Glutamatergic neuron (in vitro differentiated cells): ENCODE results near the gene CCL23. TPM values are rescaled to one million over a fixed set of nuclear protein-coding genes. Genes with fewer than 3 reads are reported as not detected.

ENCODE experiments used
- total RNA-seq: library from RNA; stranded (reverse); fragmentation: NEBNext Ultra II Directional; extraction: Animal tissue kit (Norgen Biotek cat#: 25700); gene quantifications from one replicate; pipeline ENCODE4 v1.2.1, GENCODE V29; 2021; ENCODE audit not compliant: unreplicated experiment

Gene CCL23
- total RNA-seq, 1 donor from 2014 or later, result not detected

Other genes starting within 250 kb of the CCL23 start
- gene MMP28, start 222.3 kb downstream of the CCL23 start, total RNA-seq, result 0.49 TPM
- gene TAF15, start 208.5 kb downstream of the CCL23 start, total RNA-seq, result 180 TPM
- not detected for gene HEATR9, start 149.1 kb downstream of the CCL23 start, total RNA-seq
- gene CCL5, start 137.6 kb downstream of the CCL23 start, total RNA-seq, result not detected
- not detected for gene RDM1, start 87.2 kb downstream of the CCL23 start, total RNA-seq
- not detected for gene LYZL6, start 74.3 kb downstream of the CCL23 start, total RNA-seq
- gene CCL16, start 36.5 kb downstream of the CCL23 start, total RNA-seq, result not detected
- gene CCL14, start 31.2 kb downstream of the CCL23 start, total RNA-seq, result not detected
- gene CCL15, start 16.4 kb downstream of the CCL23 start, total RNA-seq, result not detected
- not detected for gene CCL18, start 46.3 kb upstream of the CCL23 start, total RNA-seq
- gene CCL3, start 72.2 kb upstream of the CCL23 start, total RNA-seq, result not detected
- gene CCL4, start 85.9 kb upstream of the CCL23 start, total RNA-seq, result not detected
- 37.3 TPM for gene TBC1D3B, start 158.7 kb upstream of the CCL23 start, total RNA-seq
- gene CCL3L1, start 178.8 kb upstream of the CCL23 start, total RNA-seq, result 6.3 TPM
- not detected for gene CCL4L2, start 193.1 kb upstream of the CCL23 start, total RNA-seq
- 3.0 TPM for gene TBC1D3I, start 246.6 kb upstream of the CCL23 start, total RNA-seq